Natural killer cell (primary cell): ENCODE measurements around the gene SLC29A2. TPM values are rescaled to one million over a fixed set of nuclear protein-coding genes. Genes with fewer than 3 reads are reported as not detected.

Source experiments
- ATAC-seq, 3 donors: fragments of 150-1000 bp in 2 of 3; fragments of 200-7000 bp in 1 of 3; cut with Tn5 transposase; 1 replicate in 1 of 3; 2 replicates in 2 of 3; pipeline ENCODE4 v1.10.0; 2021; ENCODE audit warnings: mild to moderate bottlenecking in 2 of 3, moderate library complexity in 2 of 3
- DNase-seq, 2 donors: peaks; one replicate each; pipeline versions ENCODE4 v3.0.0 to v3.0.0-alpha.2; 2013 to 2021; ENCODE audit warnings: mixed read lengths in 1 of 2
- H3K27ac ChIP-seq: one replicate; pipeline ENCODE4 v1.5.1; 2013; ENCODE audit warnings: mild to moderate bottlenecking, low read length
- H3K27me3 ChIP-seq: one replicate; pipeline ENCODE4 v1.6.1; 2013; ENCODE audit warnings: low read length; ENCODE audit not compliant: control insufficient read depth, insufficient read depth
- H3K36me3 ChIP-seq: one replicate; pipeline ENCODE4 v1.6.1; 2013; ENCODE audit warnings: low read length; ENCODE audit not compliant: control insufficient read depth, insufficient read depth
- H3K4me1 ChIP-seq: one replicate; pipeline ENCODE4 v1.6.1; 2013; ENCODE audit warnings: low read length; ENCODE audit not compliant: control insufficient read depth, insufficient read depth
- H3K4me3 ChIP-seq: one replicate; pipeline ENCODE4 v1.5.1; 2013; ENCODE audit warnings: low read length
- H3K9me3 ChIP-seq: one replicate; pipeline ENCODE4 v1.6.1; 2013; ENCODE audit warnings: low read length; ENCODE audit not compliant: control insufficient read depth, insufficient read depth
- H3K27ac Mint-ChIP-seq, 2 donors: one replicate each; pipeline ENCODE4 v1.8.0; 2022; ENCODE audit warnings: mild to moderate bottlenecking in 2 of 2, mixed read lengths in 2 of 2, moderate library complexity in 1 of 2
- H3K27me3 Mint-ChIP-seq, 2 donors: one replicate each; pipeline ENCODE4 v1.8.0; 2022; ENCODE audit warnings: low read depth in 2 of 2, mixed read lengths in 2 of 2
- H3K36me3 Mint-ChIP-seq: one replicate; pipeline ENCODE4 v1.8.0; 2022; ENCODE audit warnings: mixed read lengths
- H3K4me1 Mint-ChIP-seq, 2 donors: one replicate each; pipeline ENCODE4 v1.8.0; 2022; ENCODE audit warnings: mixed read lengths in 2 of 2
- H3K4me3 Mint-ChIP-seq: one replicate; pipeline ENCODE4 v1.8.0; 2022; ENCODE audit warnings: mild to moderate bottlenecking, moderate library complexity, mixed read lengths
- H3K9me3 Mint-ChIP-seq, 2 donors: one replicate each; pipeline ENCODE4 v1.8.0; 2022; ENCODE audit warnings: mixed read lengths in 2 of 2
- WGBS: methylation state at CpG from one replicate; pipeline ENCODE4 v1.1.7; 2013; ENCODE audit warnings: missing lambda C conversion rate; ENCODE audit not compliant: insufficient coverage; 5-methylcytosine and 5-hydroxymethylcytosine counted together
- intact Hi-C: fragments of 100-400 bp; cut with micrococcal nuclease; formaldehyde crosslinking; loops from one replicate; pipeline ENCODE4 v1.14.2; 2022
- total RNA-seq, 4 donors: library from RNA; stranded (reverse); fragments of 120-200 nt in 1 of 4; gene quantifications; one replicate each; pipeline versions ENCODE4 v1.2.3 to v1.2.4, GENCODE V29; 2013 to 2022
- TF ChIP-seq, protein P1 (sequence below): fragments of 200-600 bp; IDR thresholded peaks from one replicate; pipeline ENCODE4 v1.8.0; 2022; ENCODE audit warnings: antibody characterized with exemption

The SLC29A2 gene
- total RNA-seq, 3 donors from 2014 or later (not counting 1 experiment from before 2014, with no cell fraction given), result 1.5 to 1.8 (median 1.6) TPM

DNA sequence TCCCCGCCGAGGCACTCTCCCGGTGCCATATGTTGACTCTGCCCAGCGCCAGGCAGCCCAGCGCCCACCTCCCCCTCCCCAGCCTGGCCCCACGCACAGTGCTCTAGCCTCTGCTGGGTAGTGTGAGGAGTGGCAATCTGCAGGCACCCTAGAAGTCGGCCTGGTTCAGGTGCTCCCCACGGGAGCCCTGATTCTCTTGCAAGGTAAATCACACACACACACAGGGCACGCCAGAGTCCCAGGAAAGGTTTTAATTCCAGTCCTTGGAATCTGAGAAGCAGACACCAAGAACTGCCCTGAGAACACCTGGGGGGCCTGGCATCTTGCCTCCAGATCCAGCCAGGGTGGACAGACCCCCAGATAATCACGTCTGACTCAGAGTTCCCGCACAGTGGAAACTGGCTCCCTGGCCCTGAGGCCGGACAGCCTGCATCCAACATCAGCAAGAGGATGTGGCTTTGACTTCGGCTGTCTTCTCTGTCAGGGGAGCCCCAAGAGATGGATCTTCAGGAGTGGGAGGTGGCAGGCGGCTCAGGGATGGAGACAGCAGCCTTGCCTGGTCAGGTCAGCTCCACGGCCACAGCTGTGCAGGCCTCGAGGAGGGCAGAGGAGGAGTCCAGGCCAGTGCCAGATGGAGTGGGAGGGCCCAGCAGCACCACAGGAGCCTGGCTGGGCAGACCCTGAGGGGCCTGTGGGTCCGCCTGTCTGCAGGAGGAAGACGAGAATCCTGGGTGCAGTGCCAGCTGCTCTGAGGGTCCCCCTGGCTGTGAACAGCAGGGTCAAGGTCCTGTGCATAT lies 34.3 kb downstream of the SLC29A2 start:
- ATAC-seq (no peak), DNase-seq (peak in 1 of 2 donors; percentile 4)
- Mint-ChIP-seq H3K4me3 (no peak overlapping the region), H3K9me3 (no peaks in the 10 kb centered on the region), H3K27ac (peak overlapping the region; percentile 71 to 92), H3K36me3 (no peaks in the 10 kb centered on the region), H3K4me1 (peaks cover 10 to 31% of the 10 kb centered on the region in 2 donors), H3K27me3 (peaks cover 7 to 25% of the 10 kb centered on the region in 2 donors)
- Histone ChIP-seq H3K9me3 (no peaks in the 10 kb centered on the region), H3K36me3 (peaks cover 49% of the 10 kb centered on the region), H3K27me3 (no peaks in the 10 kb centered on the region), H3K27ac (peak overlapping the region; percentile 4), H3K4me1 (peaks cover 24% of the 10 kb centered on the region), H3K4me3 (no peak overlapping the region)
- intact Hi-C loops, result no loop called here
- TF ChIP-seq, protein P1, sequence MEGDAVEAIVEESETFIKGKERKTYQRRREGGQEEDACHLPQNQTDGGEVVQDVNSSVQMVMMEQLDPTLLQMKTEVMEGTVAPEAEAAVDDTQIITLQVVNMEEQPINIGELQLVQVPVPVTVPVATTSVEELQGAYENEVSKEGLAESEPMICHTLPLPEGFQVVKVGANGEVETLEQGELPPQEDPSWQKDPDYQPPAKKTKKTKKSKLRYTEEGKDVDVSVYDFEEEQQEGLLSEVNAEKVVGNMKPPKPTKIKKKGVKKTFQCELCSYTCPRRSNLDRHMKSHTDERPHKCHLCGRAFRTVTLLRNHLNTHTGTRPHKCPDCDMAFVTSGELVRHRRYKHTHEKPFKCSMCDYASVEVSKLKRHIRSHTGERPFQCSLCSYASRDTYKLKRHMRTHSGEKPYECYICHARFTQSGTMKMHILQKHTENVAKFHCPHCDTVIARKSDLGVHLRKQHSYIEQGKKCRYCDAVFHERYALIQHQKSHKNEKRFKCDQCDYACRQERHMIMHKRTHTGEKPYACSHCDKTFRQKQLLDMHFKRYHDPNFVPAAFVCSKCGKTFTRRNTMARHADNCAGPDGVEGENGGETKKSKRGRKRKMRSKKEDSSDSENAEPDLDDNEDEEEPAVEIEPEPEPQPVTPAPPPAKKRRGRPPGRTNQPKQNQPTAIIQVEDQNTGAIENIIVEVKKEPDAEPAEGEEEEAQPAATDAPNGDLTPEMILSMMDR, result no peak
- WGBS, result 79% methylated on average over 17 of the region's 18 CpGs

DNA sequence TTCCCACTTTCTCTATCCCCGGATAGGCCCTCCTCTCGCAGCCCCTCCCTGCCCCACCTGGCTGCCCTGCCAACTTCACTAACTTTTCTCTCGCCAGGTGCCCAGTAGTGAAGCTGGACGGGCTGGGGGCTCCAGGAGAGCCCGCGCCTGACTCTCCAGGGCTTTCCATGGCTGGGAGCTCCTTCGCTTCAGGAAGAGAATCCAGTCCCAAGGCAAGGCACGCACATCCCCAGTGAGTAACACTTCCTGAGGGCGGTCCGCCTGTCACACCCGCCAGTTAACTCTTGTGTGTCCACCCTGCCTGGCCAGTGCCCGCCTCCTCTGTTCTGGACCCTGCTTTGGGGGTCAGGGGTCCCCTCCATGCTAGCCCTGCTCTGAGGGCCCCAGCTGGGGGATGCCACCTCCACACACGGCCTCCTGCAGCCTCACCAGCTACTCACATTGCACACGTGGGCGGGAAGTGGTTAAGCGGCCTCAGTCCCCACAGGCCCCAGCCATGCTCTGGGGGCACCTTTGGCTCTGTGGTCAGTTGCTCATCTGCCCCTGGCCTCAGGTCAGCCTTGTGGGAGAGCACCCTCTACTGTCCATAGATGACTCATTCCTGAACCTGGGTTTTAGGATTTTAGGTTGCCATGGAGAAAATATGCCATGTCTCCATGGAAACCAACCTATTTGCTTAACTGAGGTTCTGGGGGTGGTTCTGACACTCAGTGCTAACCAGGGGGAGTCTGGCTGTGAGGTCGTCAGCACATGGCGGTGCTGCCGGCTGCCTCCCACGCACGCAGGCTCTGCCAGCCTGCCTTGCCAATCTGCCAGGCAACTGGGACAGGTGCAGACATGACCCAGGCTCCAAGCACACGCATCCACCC lies 35.1 kb downstream of the SLC29A2 start, which contains the start of gene RIN1:
RIN1 (minus strand) TSS at position 201 of the 869 bp plus-strand sequence; CDS start at position 169, 32 bp downstream.
- intact Hi-C loops, result loop anchor here (1.0 kb wide), 1 partner anchor 8 kb away; no protein-coding TSS in a partner anchor
- Histone ChIP-seq H3K4me1 (peaks cover 24% of the 10 kb centered on the region), H3K4me3 (peak within 1 kb of the TSS; percentile 8), H3K36me3 (peaks cover 42% of the 10 kb centered on the region), H3K27me3 (no peaks in the 10 kb centered on the region), H3K27ac (peak within 1 kb of the TSS; percentile 4), H3K9me3 (no peaks in the 10 kb centered on the region)
- TF ChIP-seq, protein P1, result peak; percentile 24
- ATAC-seq, result peak; percentile 75 to 88 (median 87)
- H3K36me3 Mint-ChIP-seq, result no peaks in the 10 kb centered on the region
- H3K27ac Mint-ChIP-seq, result peak within 1 kb of the TSS; percentile 71 to 92
- H3K4me1 Mint-ChIP-seq, result peaks cover 10 to 27% of the 10 kb centered on the region in 2 donors
- H3K27me3 Mint-ChIP-seq, result peaks cover 8 to 25% of the 10 kb centered on the region in 2 donors
- H3K4me3 Mint-ChIP-seq, result peak within 1 kb of the TSS; percentile 84
- H3K9me3 Mint-ChIP-seq, result no peaks in the 10 kb centered on the region
- peak; percentile 71 to 74 for DNase-seq
- WGBS, result 12% methylated on average over 22 of the region's 22 CpGs

DNA sequence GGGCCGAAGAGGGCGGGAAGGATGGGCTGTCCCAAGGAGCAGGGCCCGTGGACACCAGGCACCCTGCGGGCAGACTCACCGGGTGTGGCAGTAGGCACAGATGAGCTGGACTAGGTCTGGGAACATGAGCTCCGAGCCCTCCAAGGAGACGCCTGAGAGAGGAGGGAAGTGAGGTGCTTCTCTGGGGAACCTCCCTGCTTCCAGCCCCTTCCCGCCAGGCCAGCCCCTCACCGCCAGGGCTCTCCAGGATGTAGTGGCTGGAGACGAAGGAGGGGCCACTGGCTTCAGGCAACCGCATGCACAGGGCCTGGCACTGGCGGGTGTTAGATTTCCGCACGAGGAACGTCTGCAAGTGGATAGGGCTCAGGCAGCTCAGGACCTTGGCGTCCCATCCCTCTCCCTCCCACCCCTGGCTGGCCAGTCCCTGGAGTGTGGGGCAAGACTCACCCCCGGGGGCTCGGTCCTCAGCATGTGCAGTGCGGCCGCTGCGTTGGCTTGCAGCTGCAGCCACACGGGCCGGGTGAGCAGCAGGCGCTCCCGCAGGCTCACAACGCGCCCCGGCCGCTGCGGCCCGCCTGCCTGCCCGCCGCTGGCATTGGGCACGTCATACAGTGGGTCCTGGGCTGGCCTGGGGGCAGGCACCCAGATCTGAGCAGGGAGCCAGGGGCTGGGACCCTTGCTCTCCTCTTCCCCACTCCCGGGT lies 35.9 kb downstream of the SLC29A2 start:
- Mint-ChIP-seq H3K27ac (peak overlapping the region; percentile 71 to 92), H3K4me3 (peak overlapping the region; percentile 84), H3K9me3 (no peaks in the 10 kb centered on the region), H3K36me3 (no peaks in the 10 kb centered on the region), H3K4me1 (peaks cover 10 to 26% of the 10 kb centered on the region in 2 donors), H3K27me3 (peaks cover 8 to 24% of the 10 kb centered on the region in 2 donors)
- Histone ChIP-seq H3K27me3 (peaks cover 3% of the 10 kb centered on the region), H3K4me3 (peak overlapping the region; percentile 8), H3K4me1 (peaks cover 24% of the 10 kb centered on the region), H3K9me3 (no peaks in the 10 kb centered on the region), H3K27ac (no peak overlapping the region), H3K36me3 (peaks cover 34% of the 10 kb centered on the region)
- intact Hi-C loops, result loop anchor here (1.0 kb wide), 1 partner anchor 7 kb away; no protein-coding TSS in a partner anchor
- WGBS, result 24% methylated on average over 35 of the region's 35 CpGs
- DNase-seq (peak in 1 of 2 donors; percentile 14), ATAC-seq (peak in 2 of 3 donors; percentile 17 to 20)
- TF ChIP-seq, protein P1, result no peak
